ENCODE data around the gene ADGRL1. TPM values are rescaled to one million over a fixed set of nuclear protein-coding genes. Genes with fewer than 3 reads are reported as not detected.

ADGRL1 gene
- total RNA-seq, 1 experiment from 2014 or later = 9.4 TPM

GRCh38 chr19:14135355-14135754 lies 70.6 kb downstream of the ADGRL1 start:
- Histone ChIP-seq H3K36me3 (peaks cover 14% of the 10 kb centered on the region), H3K27ac (peak overlapping the region; percentile 55; the same call in 1 of the 2 replicates), H3K27me3 (no peaks in the 10 kb centered on the region), H3K4me3 (peak overlapping the region; percentile 86), H3K4me1 (peaks cover 8% of the 10 kb centered on the region), H3K9me3 (replicated peaks) (no peaks in the 10 kb centered on the region)
- DNase-seq = no peak

DNA sequence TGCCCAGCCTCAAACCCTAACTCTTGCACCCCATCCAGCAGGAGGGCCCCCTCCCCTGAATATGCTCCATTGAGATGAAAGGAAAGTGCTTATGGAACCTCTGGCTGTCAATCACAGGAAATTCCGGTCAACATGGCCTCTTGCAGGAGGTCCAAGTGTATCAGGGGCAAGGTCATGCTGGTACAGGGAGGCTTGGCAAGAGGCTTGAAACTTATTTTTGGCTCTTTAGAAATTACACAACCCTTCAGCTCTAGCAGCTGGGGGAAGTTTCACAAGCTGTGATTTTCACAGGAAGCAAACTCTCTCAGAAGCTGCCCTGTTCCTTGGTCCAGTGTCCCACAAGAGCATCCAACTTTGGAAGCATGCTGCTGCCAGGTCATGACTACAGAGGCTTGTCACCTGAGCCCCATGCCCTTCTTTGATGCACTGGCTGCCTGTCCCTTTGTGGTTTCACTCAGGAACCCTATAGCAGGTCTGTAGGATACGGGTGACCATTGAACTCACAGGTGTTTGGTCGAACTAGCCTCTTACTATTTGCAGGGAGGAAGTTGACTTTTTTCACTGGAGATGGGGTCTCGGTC lies 78.0 kb downstream of the ADGRL1 start:
- H3K9me3 ChIP-seq (replicated peaks) = no peaks in the 10 kb centered on the region
- no peaks in the 10 kb centered on the region for H3K4me1 ChIP-seq
- no peak overlapping the region for H3K4me3 ChIP-seq
- peaks cover 26% of the 10 kb centered on the region for H3K36me3 ChIP-seq
- no peak for DNase-seq
- H3K27me3 ChIP-seq = no peaks in the 10 kb centered on the region
- H3K27ac ChIP-seq = no peak overlapping the region

DNA sequence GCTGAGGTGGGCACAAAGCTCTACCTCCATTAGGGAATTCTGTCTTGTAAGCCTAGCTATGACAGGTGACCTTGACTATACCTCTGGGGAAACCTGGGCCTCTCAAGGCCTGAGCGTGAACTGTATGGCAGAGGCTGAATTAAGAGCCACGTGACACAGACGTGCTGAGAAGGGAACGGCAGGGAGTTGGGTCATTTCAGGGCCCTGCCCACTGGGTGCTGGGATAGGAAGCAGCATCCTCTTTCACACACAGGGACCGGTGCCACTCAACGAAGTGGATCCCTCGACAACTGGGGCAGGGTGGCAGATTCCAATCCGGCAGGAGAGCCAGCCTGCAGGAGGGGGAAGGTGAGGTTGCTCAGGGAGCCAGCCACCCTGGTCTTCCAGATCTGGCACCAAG lies 78.8 kb downstream of the ADGRL1 start:
- Histone ChIP-seq H3K27me3 (no peaks in the 10 kb centered on the region), H3K27ac (no peak overlapping the region), H3K4me1 (no peaks in the 10 kb centered on the region), H3K9me3 (replicated peaks) (no peaks in the 10 kb centered on the region), H3K36me3 (peaks cover 20% of the 10 kb centered on the region), H3K4me3 (no peak overlapping the region)
- no peak for DNase-seq

GRCh38 chr19:14122924-14123323 lies 83.0 kb downstream of the ADGRL1 start:
- no peaks in the 10 kb centered on the region for H3K27me3 ChIP-seq
- no peak overlapping the region for H3K27ac ChIP-seq
- no peak overlapping the region for H3K4me3 ChIP-seq
- peak; percentile 35 to 54 for DNase-seq
- H3K36me3 ChIP-seq = peaks cover 11% of the 10 kb centered on the region
- no peaks in the 10 kb centered on the region for H3K9me3 ChIP-seq (replicated peaks)
- H3K4me1 ChIP-seq = peaks cover 17% of the 10 kb centered on the region

- no peak for DNase-seq
- Histone ChIP-seq H3K9me3 (replicated peaks) (no peaks in the 10 kb centered on the region), H3K27me3 (no peaks in the 10 kb centered on the region), H3K36me3 (peaks cover 9% of the 10 kb centered on the region), H3K4me3 (no peak overlapping the region), H3K27ac (no peak overlapping the region), H3K4me1 (peaks cover 17% of the 10 kb centered on the region)
These were observed 85.5 kb downstream of the ADGRL1 start for GRCh38 chr19:14120497-14120780.

DNA sequence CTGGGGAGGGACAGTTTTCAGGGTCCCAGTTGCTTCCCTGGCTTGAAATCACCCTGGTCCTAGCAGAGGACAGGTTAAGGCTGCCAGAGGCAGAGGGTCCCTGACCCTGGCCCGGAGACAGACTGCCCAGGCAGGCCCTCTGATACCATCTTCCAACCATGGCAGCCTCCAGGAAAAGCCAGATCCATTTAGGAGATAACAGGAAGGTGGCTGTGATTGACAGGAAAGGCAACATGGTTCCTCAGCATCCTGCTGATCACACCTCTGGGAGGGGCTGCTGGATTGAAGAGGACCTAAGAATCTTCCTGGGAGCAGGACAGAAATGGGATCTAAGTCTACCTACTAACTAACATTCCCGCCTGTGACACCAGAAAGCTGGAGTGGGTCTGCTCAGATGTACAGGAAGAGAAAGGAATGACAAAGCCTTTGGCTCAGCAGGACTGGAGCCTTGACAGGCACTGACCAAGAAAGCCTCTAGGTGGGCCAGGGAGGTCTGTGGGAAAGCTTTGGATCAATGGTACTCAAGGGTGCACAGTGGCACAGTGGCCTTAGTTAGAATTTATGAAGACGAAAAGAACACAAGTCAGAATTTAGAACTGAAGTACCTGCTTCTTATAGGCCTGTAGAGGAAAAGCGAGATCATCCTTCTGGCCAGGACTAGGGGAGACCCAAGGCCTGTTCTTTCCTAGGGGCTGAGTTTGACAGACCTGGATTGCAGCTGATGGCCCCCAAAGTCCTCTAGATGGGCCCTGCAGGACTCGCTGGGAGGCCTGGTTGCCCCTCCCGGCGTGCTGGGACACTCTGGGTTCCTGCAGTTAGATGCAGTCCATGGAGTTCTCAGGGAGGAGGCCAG lies 86.1 kb downstream of the ADGRL1 start:
- Histone ChIP-seq H3K4me3 (no peak overlapping the region), H3K9me3 (replicated peaks) (no peaks in the 10 kb centered on the region), H3K27me3 (no peaks in the 10 kb centered on the region), H3K27ac (no peak overlapping the region; the same call in 1 of the 2 replicates), H3K36me3 (peaks cover 5% of the 10 kb centered on the region), H3K4me1 (peaks cover 17% of the 10 kb centered on the region)
- DNase-seq = no peak

DNA sequence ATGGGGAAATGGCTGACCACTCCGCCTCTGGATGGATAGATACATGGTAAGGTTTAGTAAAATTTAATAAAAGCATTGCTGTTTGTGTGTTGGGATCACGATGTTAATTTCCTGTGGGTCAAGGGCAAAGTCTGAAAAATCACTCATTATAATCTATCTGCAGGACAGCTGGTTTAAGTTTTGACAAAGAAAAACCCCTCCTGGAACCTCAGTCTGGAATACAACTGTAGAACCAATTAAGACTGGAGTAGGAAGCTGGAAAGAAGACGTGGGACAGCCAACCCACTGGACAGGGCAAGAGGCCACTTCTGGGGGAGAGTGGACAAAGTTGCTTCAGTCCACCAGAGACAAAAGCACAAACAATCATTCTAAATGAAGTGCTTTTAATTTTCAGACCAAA lies 86.8 kb downstream of the ADGRL1 start:
- Histone ChIP-seq H3K27me3 (no peaks in the 10 kb centered on the region), H3K9me3 (replicated peaks) (no peaks in the 10 kb centered on the region), H3K36me3 (no peaks in the 10 kb centered on the region; the same call in none of the 2 replicates), H3K4me1 (peaks cover 17% of the 10 kb centered on the region), H3K27ac (peak overlapping the region; percentile 43; the same call in 1 of the 2 replicates), H3K4me3 (peak overlapping the region; percentile 64)
- no peak for DNase-seq

DNA sequence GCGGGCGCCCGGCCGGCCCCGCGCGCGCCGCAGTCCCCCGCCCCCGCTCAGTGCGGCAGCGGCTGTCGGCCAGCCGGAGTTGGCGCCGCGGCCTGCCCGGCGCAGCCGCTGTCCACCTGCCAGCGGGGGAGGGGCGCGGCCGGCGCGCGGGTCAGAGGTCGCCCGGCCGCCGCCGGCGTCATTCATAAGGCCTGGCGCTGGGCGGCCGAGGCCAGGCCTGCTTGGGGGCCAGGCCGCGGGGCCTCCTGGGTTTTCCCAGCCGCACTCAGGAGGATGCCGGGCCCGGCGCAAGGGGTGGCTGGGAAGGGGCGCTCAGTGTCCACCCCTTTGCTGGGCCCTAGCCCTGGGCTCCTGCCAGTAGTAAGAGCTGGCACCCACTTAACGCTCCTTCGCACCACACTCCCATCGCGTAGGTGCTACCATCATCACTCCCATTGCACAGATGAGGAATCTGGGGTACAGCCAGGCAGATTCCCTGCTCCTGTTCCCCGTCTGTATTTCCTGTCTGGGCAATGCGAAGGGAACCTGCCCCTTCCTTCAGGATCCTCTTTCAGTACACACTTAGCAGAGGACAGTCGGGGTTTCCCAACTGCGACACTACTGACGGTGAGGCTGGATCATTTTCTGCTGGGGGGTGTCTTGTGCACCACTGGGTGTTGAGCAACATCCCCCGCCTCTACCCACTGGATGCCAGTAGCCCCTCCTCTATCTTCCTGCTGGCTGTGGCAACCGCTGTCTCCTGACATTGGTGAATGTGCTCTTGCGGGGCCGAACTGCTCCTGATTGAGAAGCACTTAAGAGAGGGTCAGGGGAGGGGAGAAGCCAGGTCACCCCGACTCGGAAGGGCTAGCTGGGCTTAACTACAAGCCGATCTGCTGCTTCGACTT lies 87.6 kb downstream of the ADGRL1 start:
- Histone ChIP-seq H3K4me3 (peak overlapping the region; percentile 64), H3K36me3 (no peaks in the 10 kb centered on the region; the same call in 1 of the 2 replicates), H3K4me1 (peaks cover 21% of the 10 kb centered on the region), H3K27me3 (no peaks in the 10 kb centered on the region), H3K9me3 (replicated peaks) (no peaks in the 10 kb centered on the region), H3K27ac (peak overlapping the region; percentile 43)
- peak; percentile 61 to 69 for DNase-seq

GRCh38 chr19:14117668-14118164 lies 88.3 kb downstream of the ADGRL1 start, which contains the start of gene PRKACA:
TSS of gene PRKACA (minus strand) at chr19:14117762. CDS start at chr19:14117547, 215 bp downstream.
- Histone ChIP-seq H3K4me3 (peak within 1 kb of the TSS; percentile 85), H3K27ac (peak within 1 kb of the TSS; percentile 58), H3K36me3 (no peaks in the 10 kb centered on the region; the same call in 1 of the 2 replicates), H3K9me3 (replicated peaks) (no peaks in the 10 kb centered on the region), H3K27me3 (no peaks in the 10 kb centered on the region), H3K4me1 (peaks cover 28% of the 10 kb centered on the region)
- DNase-seq = peak; percentile 99 to 100

GRCh38 chr19:14116918-14117578 lies 88.9 kb downstream of the ADGRL1 start:
- DNase-seq = peak; percentile 69
- Histone ChIP-seq H3K4me3 (peak overlapping the region; percentile 85), H3K4me1 (peaks cover 31% of the 10 kb centered on the region), H3K27ac (peak overlapping the region; percentile 58), H3K36me3 (no peaks in the 10 kb centered on the region; the same call in 1 of the 2 replicates), H3K9me3 (replicated peaks) (no peaks in the 10 kb centered on the region), H3K27me3 (no peaks in the 10 kb centered on the region)

DNA sequence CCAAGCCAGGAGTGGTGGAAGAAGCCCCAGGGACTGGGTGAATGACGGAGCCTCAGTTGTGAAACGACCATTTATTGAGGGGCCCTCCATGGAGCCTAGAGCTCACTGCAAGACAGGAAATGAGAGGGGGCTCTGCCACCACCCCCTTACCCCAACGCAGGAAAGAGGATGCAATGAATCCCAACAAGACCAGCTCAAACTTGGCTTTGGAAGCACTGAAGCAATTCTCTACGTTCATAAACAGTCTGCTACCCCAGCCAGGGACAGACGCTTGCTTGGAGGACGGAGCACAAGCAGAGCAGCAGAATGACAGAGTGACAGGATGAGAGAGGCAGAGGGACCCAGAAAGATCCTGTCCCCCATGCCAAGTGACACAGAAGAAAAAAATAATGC lies 89.4 kb downstream of the ADGRL1 start:
- no peak for DNase-seq
- no peaks in the 10 kb centered on the region for H3K27me3 ChIP-seq
- H3K27ac ChIP-seq = peak overlapping the region; percentile 58; the same call in 1 of the 2 replicates
- peak overlapping the region; percentile 85 for H3K4me3 ChIP-seq
- no peaks in the 10 kb centered on the region; the same call in 1 of the 2 replicates for H3K36me3 ChIP-seq
- H3K4me1 ChIP-seq = peaks cover 31% of the 10 kb centered on the region
- no peaks in the 10 kb centered on the region for H3K9me3 ChIP-seq (replicated peaks)

GRCh38 chr19:14115756-14116155 lies 90.2 kb downstream of the ADGRL1 start:
- H3K36me3 ChIP-seq = no peaks in the 10 kb centered on the region
- no peak for DNase-seq
- H3K4me1 ChIP-seq = peaks cover 31% of the 10 kb centered on the region
- H3K9me3 ChIP-seq (replicated peaks) = no peaks in the 10 kb centered on the region
- H3K27me3 ChIP-seq = no peaks in the 10 kb centered on the region
- no peak overlapping the region for H3K4me3 ChIP-seq
- no peak overlapping the region for H3K27ac ChIP-seq

GRCh38 chr19:14114854-14115253 lies 91.1 kb downstream of the ADGRL1 start:
- no peaks in the 10 kb centered on the region for H3K27me3 ChIP-seq
- H3K36me3 ChIP-seq = no peaks in the 10 kb centered on the region
- H3K9me3 ChIP-seq (replicated peaks) = no peaks in the 10 kb centered on the region
- peaks cover 30% of the 10 kb centered on the region for H3K4me1 ChIP-seq
- no peak overlapping the region for H3K4me3 ChIP-seq
- DNase-seq = peak; percentile 47 to 54
- no peak overlapping the region for H3K27ac ChIP-seq

DNA sequence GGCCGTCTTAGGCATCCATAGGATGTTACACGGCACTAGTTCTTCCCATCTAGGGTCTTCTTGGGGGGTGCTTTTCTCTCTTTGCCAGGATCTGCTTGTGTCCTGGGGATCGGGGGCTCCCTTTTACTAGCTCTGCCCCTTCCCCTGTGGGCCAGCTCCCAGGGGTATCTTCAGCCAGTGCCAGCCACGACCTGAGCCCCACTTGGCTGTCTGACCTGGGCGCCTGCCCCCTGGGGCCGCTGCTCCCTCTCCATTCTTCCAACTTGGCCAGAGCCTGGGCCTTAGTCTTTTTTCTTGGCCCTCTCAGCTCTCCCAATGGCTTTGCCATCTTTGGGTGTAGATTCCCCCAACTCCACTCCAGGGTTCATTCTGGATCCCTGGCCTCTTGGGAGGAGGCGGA lies 91.5 kb downstream of the ADGRL1 start:
- Histone ChIP-seq H3K36me3 (no peaks in the 10 kb centered on the region), H3K27ac (no peak overlapping the region), H3K9me3 (replicated peaks) (no peaks in the 10 kb centered on the region), H3K27me3 (no peaks in the 10 kb centered on the region), H3K4me3 (no peak overlapping the region), H3K4me1 (peaks cover 26% of the 10 kb centered on the region)
- DNase-seq = no peak

Data from SJCRH30 (cell line).